Cardiac fibroblast (primary cell): Measurements from ENCODE around the gene ENAH.

Experiments
- DNase-seq, 2 donors: peaks; one replicate each; pipeline versions ENCODE4 v3.0.0 to v3.0.0-alpha.2; 2010; ENCODE audit warnings: low read depth in 2 of 2
- H3K4me3 ChIP-seq, 2 donors: replicated peaks in 1 of 2; 1 replicate in 1 of 2; 2 replicates in 1 of 2; pipeline ENCODE4 v1.5.1; 2011; ENCODE audit warnings: low read depth in 2 of 2, low read length in 2 of 2, mild to moderate bottlenecking in 2 of 2, moderate library complexity in 1 of 2
- TF ChIP-seq, protein P1 (sequence below): IDR thresholded peaks from one replicate; pipeline ENCODE4 v1.5.1; 2011; ENCODE audit warnings: low read depth, mild to moderate bottlenecking, low read length, inconsistent platforms

ENAH gene

DNA sequence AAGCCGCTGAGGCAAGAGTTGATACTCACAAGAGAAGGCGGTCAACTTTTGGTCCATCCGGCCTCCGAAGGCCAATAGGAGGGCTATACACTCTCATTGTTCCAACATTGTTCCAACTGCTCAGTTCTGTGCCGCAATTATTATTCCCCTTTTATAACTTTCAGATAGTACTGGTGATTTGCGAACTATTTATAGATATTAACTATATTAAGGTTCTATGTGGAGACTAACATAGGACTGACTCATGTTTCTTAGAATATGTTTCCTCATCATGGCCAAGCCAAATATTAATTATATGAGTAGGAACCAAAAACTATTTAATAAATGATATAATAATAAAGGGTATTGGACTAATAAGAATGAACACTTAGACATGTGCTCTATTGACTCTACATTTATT is 128.4 kb downstream of the ENAH start:
- no peak for DNase-seq
- TF ChIP-seq, protein P1, sequence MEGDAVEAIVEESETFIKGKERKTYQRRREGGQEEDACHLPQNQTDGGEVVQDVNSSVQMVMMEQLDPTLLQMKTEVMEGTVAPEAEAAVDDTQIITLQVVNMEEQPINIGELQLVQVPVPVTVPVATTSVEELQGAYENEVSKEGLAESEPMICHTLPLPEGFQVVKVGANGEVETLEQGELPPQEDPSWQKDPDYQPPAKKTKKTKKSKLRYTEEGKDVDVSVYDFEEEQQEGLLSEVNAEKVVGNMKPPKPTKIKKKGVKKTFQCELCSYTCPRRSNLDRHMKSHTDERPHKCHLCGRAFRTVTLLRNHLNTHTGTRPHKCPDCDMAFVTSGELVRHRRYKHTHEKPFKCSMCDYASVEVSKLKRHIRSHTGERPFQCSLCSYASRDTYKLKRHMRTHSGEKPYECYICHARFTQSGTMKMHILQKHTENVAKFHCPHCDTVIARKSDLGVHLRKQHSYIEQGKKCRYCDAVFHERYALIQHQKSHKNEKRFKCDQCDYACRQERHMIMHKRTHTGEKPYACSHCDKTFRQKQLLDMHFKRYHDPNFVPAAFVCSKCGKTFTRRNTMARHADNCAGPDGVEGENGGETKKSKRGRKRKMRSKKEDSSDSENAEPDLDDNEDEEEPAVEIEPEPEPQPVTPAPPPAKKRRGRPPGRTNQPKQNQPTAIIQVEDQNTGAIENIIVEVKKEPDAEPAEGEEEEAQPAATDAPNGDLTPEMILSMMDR = no peak
- H3K4me3 ChIP-seq = no peak overlapping the region

DNA sequence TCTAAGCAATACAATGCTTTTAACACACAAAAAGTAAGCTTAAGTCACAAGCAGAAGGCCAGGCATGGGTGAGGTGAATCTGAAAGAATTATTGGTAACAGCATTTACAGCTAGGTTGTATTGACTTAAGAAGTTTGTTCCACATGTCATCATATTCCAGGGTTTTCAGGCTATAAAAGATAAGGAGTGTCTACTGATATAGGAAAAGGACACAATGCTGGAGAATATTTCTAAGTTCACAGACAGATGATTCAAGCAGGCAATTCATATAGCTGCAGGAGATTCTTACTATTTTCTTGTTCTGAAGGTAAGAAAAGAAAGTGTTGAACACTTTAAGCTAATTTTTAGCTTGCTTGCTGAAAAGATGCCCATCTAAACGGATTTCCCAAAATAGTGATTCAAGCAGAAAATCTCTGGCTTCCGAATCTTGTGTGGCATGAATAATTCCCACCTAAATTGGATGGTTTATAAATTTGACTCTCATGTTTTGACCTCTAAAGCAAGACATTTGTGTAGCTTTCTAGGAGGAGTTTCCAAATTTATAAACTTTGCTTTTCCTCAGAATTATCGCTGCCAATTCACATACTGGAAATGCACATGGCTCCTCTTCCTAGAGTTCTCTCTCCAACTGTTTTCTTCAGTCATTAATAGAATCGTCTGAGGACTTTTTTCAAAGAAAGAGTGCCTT is 129.5 kb downstream of the ENAH start:
- DNase-seq = no peak
- no peak overlapping the region for H3K4me3 ChIP-seq
- TF ChIP-seq, protein P1 = no peak

DNA sequence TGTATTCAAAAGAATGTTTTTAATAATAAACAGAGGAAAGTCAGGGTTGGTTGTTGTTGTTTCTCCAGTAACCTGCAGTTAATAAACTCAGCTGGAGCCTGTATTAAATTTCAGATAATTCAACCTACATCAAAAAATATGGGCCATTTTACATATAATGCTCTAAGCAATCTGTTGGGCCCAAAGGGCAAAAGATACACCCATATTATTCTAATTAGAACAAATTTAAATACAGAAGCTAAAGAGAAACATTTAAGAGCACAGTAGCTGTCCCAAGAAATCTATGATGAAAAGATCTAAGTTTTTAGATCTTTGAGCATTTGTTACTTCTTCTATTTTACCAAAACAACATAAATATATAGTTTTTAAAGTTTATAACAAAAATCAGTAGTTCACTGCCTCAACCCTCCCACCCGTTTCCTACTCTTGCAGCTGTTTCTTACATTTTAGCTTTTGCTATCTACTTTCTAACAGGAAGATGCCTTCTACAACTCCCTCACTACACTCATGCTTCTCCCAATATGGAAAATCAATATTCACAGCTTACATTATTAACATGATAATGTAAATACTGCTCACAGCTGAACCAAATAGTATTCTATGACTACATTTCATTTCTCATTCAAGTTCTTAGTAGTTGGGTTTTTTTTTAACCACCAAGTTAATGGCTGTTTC is 130.2 kb downstream of the ENAH start:
- TF ChIP-seq, protein P1 = no peak
- no peak for DNase-seq
- H3K4me3 ChIP-seq = no peak overlapping the region

DNA sequence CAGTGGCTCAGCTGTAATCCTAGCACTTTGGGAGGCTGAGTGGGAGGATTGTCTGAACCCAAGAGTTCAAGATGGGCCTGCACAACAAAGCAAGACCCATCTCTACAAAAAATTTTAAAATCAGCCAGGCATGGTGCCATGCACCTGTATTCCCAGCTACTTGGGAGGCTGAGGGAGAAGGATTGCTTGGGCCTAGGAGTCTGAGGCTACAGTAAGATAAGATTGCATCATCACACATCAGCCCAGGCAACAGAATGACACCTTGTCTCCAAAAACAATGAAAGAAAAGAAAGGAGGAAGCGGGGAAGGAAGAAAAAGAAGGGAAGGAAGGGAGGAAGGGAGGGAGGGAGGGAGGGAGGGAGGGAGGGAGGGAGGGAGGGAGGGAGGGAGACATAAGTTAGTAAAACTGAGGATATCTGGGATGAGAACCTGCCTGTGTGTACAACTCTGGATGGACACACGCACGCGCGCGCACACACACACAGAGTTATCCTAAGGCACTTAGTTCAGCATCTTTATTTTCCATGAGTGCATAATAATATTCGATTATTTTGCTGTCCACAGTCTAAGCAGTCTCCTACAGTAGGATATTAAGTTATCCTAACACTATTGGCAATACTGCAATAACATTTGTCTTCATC is 132.2 kb downstream of the ENAH start:
- TF ChIP-seq, protein P1 = no peak
- DNase-seq = no peak
- no peak overlapping the region for H3K4me3 ChIP-seq

DNA sequence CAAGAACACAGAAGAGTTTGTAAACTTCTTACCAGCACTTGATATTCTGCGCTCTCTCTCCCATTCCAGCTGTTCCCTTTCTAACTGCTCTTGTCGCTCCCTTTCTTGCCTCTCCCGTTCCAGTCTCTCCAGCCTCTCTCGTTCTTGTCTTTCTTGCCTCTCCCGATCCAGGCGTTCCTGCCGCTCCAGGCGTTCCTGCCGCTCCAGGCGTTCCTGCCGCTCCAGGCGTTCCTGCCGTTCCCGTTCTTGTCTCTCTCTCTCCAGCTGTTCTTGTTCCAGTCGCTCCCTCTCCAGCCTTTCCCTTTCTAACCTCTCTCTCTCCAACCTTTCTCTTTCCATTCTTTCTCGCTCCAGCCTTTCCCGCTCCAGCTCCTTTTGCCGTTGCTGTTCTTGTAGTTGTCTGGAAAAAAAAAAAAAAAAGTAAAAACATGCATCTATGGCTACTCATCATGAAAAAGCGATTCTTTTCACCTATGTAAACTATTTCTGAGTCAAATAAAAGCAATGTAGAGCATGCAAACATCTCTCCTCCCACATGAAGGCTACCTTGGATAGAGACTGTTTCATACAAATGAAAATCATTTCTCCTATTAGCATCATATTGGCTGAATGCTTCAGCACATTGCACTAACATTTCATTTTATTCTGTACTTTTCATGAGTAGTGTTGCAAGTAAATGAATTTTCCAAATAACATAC is 133.6 kb downstream of the ENAH start:
- peak overlapping the region in 1 of 2 donors; percentile 25 for H3K4me3 ChIP-seq
- TF ChIP-seq, protein P1 = no peak
- DNase-seq = peak; percentile 43 to 46

DNA sequence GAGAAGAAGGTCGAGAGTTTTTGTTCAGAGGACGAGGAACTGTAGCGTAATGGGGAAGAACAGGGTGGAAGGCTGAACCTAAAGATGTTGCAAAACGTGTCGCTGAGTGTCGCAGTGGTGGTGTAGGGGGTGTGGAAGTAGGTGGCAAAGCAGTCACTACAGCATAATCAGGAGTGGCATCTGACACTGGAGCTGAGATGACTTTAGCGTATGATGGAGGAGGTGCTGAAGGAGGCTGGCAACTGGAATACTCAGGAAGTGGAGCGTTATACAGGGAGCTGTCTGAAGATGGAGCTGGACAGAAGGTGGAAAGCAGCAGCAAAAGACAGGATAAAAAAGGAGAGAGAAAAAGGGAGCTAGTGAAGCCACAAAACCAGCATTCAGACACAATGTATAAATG is 135.2 kb downstream of the ENAH start:
- TF ChIP-seq, protein P1 = no peak
- DNase-seq = no peak
- H3K4me3 ChIP-seq = no peak overlapping the region
